ENCODE results near the gene ZFHX2.
"Not testable (repeated sequence)": the region's sequence is repeated elsewhere in the genome, so short reads cannot be mapped to it uniquely, and the experiment has no call there.

Gene ZFHX2

DNA sequence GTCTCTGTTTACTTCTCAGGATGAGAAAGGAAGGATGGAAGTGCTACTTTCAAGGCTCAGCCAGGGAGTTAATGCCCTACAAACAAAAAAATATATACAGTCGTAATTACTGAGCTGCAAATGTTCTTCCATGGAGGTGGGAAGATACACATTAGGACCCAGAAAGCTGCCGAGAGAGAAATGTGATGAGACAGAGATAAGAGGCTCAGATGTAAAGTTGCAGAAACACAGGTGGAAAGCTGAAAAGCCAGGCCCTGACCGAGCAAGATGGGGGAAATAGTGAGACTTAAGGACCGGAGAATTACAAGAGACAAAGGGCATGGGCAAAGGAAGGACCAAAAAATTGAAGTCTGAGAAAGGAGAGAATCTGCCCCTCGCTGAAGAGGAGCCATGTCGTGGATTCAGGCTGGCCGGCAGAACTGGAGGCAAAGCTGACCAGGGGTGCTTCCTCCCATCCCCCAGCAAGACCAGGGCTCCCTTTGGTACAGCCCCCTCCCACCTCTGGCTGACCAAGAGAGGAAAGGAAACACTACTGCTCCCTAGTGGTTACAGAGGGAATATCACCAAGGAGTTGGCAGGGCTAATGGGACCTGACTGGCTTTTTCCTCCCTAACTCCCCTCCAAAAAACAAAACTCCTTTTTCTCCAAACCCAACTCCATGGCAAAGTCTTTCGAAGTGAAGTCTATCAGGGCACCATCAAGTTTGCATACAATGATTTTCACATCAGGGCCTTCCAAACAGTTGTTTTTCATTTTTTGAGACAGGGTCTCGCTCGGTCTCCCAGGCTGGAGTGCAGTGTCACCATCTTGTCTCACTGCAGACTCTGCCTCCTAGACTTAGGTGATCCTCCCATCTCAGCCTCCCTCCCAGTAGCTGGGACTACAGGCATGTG, 12.1 kb downstream of the ZFHX2 start:
- DNase-seq (ENCODE audit: low read depth in 2 of 2) = no peak

- no peak for DNase-seq (ENCODE audit: low read depth in 2 of 2)
Measured at GRCh38 chr14:23538785-23539184, 12.8 kb downstream of the ZFHX2 start.

GRCh38 chr14:23538050-23538718, 13.4 kb downstream of the ZFHX2 start:
- DNase-seq (ENCODE audit: low read depth in 2 of 2) = no peak

GRCh38 chr14:23537351-23538049, 14.1 kb downstream of the ZFHX2 start:
- DNase-seq (ENCODE audit: low read depth in 2 of 2) = no peak

DNA sequence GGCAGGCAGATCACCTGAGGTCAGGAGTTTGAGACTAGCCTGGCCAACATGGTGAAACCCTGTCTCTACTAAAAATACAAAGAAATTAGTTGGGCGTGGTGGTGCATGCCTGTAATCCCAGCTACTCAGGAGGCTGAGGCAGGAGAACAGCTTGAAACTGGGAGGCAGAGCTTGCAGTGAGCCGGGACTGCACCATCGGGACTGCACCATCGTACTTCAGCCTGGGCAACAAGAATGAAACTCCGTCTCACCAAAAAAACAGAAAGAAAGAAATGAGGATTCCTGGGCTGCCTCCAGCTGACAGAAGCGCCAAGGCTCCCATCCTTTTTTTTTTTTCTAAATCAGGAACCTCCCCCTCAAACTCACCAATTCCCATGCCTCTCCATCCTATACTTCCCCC, 14.7 kb downstream of the ZFHX2 start:
- DNase-seq (ENCODE audit: low read depth in 2 of 2) = not testable (repeated sequence)

- DNase-seq (ENCODE audit: low read depth in 2 of 2) = no peak
Measured at GRCh38 chr14:23536494-23536893, 15.1 kb downstream of the ZFHX2 start.

- DNase-seq (ENCODE audit: low read depth in 2 of 2) = no peak
Measured at GRCh38 chr14:23535943-23536342, 15.6 kb downstream of the ZFHX2 start.

DNA sequence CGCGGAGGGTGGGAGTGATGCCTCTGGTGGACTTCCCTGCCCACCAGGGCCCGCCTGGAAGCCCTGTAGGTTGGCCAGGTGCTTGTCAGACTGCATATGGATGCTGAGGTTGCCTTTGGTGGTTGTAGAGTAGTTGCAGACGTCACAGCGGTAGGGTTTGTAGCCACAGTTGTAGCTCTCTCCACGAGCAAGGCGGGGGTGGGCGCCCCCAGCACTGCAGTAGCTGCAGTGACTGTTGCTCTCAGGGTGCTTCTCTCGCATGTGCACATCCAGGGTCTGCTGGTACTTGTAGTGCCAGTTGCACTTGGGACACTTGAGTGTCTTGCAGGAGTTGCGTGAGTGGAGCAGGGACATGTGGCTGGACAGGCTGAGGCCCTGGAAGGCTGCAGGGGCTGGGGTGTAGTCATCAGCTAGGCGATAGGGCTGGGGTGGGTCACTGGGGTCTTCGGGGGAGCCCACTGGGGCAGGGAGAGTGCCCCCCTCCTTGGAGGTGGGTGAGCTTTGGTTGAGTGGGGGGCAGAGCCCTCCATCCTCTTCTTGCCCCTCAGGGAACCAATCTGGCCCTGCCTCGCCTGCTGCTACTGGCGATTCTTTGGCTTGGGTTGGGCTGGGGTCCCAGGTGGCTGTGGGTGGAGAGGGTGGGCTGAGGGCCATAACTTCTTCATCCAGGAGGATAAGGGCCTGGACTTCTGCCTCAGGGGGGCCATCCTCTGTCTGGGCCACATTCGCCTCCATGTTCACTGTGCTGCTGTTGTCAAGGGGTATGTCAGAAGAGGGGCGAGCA, 17.7 kb downstream of the ZFHX2 start:
- DNase-seq (ENCODE audit: low read depth in 2 of 2) = no peak

DNA sequence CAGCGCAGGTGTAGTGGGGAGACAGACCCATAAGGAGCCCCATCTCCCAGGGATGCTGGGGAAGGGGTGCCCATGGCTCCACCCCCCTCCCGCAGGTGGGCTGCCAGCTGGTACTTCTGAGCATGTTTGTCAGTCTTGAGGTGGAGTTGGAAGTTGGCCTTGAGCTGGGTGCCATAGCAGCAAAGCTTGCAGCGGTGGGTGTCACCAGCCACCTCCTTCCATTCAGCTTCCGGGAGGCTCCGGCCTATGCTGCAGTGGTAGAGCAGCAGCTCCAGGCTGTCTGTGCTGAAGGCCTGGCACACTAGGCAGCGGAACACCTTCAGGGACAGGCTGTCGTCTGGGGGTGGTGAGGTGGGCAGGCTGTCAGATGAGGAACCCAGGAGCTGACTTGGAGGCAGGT, 18.9 kb downstream of the ZFHX2 start:
- DNase-seq (ENCODE audit: low read depth in 2 of 2) = no peak

DNA sequence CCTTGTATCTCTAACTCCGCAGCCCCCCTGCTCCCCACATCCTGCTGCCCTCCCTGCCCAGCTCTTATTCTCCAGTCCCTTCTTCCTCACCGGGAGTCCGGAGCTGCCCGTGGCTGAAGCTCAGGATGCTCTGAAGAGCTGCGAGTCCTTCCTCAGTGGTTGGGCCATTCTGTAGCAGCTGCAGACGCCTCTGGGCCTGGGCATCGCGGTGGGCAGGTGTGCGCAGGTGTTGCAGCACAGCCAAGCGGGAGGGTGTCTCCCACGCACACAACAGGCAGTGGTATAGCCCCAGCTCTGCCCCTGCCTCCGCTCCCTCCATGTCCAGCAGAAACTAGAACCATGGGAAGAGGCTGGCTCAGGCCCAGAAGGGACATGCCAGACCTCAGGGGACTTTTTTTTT, 20.2 kb downstream of the ZFHX2 start:
- no peak for DNase-seq (ENCODE audit: low read depth in 2 of 2)

DNA sequence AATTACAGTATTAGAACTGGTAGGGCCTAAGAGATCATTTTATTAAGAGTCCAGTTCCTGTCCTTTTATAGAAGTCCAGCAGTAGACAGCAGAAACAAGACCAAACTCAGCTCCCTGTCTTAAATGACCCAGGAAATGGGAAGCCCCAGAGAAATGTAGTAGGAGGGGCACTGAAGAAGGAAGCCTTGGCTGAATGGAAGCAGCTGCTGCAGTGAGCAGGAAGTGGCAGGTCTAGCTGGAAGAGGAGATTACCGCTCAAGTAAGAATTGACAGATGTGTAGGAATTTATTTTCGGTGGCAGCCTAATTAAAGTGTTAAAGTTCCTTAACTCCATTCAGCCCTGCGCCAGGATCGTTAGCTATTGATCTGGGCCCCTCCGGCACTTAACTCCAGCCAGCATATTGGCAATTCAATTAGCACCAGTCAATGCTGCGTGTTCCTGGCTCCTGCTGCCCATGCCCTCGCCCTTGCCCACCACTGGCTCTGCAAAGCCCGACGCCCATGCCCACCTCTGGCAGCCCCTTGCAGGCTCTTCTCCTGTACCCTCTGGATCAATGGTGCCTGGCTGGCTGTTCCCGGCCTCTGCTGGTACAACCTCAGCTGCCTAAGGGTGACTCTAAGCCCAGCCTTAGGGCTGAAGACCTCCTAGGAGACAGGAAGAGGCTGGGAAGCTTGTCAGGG, 21.1 kb downstream of the ZFHX2 start:
- DNase-seq (ENCODE audit: low read depth in 2 of 2) = no peak

GRCh38 chr14:23529016-23529415, 22.5 kb downstream of the ZFHX2 start:
- no peak for DNase-seq (ENCODE audit: low read depth in 2 of 2)

GRCh38 chr14:23528555-23528954, 23.0 kb downstream of the ZFHX2 start:
- no peak for DNase-seq (ENCODE audit: low read depth in 2 of 2)

GRCh38 chr14:23525611-23526010, 26.0 kb downstream of the ZFHX2 start:
- DNase-seq (ENCODE audit: low read depth in 2 of 2) = no peak

GRCh38 chr14:23524954-23525353, 26.6 kb downstream of the ZFHX2 start:
- DNase-seq (ENCODE audit: low read depth in 2 of 2) = no peak

GRCh38 chr14:23523229-23524016, 28.1 kb downstream of the ZFHX2 start:
- DNase-seq (ENCODE audit: low read depth in 2 of 2) = no peak

GRCh38 chr14:23522643-23523198, 28.8 kb downstream of the ZFHX2 start:
- no peak for DNase-seq (ENCODE audit: low read depth in 2 of 2)

GRCh38 chr14:23521785-23522640, 29.6 kb downstream of the ZFHX2 start:
- DNase-seq (ENCODE audit: low read depth in 2 of 2) = no peak

DNA sequence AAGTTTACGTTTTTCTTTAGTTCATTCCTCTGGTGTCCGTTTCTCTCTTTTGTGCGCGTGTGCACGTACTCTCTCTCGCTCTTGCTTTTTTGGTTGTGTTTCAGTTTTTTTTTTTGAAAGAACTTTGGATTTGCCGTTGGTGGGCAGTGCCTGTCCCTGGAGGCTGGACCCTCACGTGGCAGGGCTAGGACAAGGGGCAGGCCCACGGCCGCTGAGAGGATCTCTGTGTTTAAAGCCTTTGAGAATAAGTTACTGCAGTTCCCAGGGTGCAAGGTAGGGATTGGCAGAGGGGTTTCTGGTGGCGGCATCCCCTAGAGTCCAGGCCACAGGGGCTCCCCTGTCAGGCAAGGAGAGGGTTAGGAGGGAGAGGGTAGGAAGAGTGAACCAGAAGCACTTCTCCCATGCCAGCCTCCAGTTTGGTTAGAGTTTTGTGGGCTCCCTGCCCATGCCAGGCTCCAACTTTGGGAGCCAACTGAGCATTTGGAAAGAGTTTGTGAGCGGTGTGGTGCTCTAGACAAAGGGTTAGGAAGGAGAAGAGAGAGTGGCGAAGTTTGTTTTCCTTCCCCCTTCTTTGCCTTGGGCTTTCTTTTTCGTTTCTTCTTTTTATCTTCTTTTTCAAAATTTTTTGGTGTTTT, 30.5 kb downstream of the ZFHX2 start:
- no peak for DNase-seq (ENCODE audit: low read depth in 2 of 2)
